ENCODE data around the gene LRRC45. TPM values are rescaled to one million over a fixed set of nuclear protein-coding genes. Genes with fewer than 3 reads are reported as not detected.

The LRRC45 gene
- total RNA-seq, 1 donor, result 22.0 TPM

GRCh38 chr17:82016875-82017459, 6.1 kb upstream of the LRRC45 start:
- no peak for DNase-seq (ENCODE audit: low read depth)

GRCh38 chr17:82017612-82018151, 5.4 kb upstream of the LRRC45 start:
- H3K4me3 ChIP-seq (ENCODE audit: low read depth, low read length), result no peak overlapping the region
- no peak for DNase-seq (ENCODE audit: low read depth)

More at GRCh38 chr17:82016875-82017459, 6.1 kb upstream of the LRRC45 start:
- no peak for TF ChIP-seq CTCF (IDR thresholded peaks at IDR 0.05; ENCODE audit: insufficient read depth, low read length)
- H3K4me3 ChIP-seq (ENCODE audit: low read depth, low read length), result no peak overlapping the region

GRCh38 chr17:82018152-82018988, 4.7 kb upstream of the LRRC45 start:
- no peak for TF ChIP-seq CTCF (IDR thresholded peaks at IDR 0.05; ENCODE audit: insufficient read depth, low read length)
- DNase-seq (ENCODE audit: low read depth), result no peak
- H3K4me3 ChIP-seq (ENCODE audit: low read depth, low read length), result no peak overlapping the region

More at GRCh38 chr17:82017612-82018151, 5.4 kb upstream of the LRRC45 start:
- no peak for TF ChIP-seq CTCF (IDR thresholded peaks at IDR 0.05; ENCODE audit: insufficient read depth, low read length)

- no peak overlapping the region for H3K4me3 ChIP-seq (ENCODE audit: low read depth, low read length)
- no peak for TF ChIP-seq CTCF (IDR thresholded peaks at IDR 0.05; ENCODE audit: insufficient read depth, low read length)
- DNase-seq (ENCODE audit: low read depth), result no peak
These were observed 4.0 kb upstream of the LRRC45 start for GRCh38 chr17:82018989-82019689.

- no peak overlapping the region for H3K4me3 ChIP-seq (ENCODE audit: low read depth, low read length)
- DNase-seq (ENCODE audit: low read depth), result peak; percentile 30
- peak; percentile 75 for TF ChIP-seq CTCF (IDR thresholded peaks at IDR 0.05; ENCODE audit: insufficient read depth, low read length)
These were observed 3.2 kb upstream of the LRRC45 start for GRCh38 chr17:82019690-82020571.

All from fibroblast of the aortic adventitia (primary cell).